HG02840 (cell line): ENCODE results near the gene LGALS7B.
"Not testable (repeated sequence)": the region's sequence is repeated elsewhere in the genome, so short reads cannot be mapped to it uniquely, and the experiment has no call there.

Source experiments
- ATAC-seq: cut with Tn5 transposase; IDR thresholded peaks from one replicate; pipeline ENCODE4 v1.9.1; 2021; ENCODE audit warnings: mild to moderate bottlenecking, moderate library complexity, moderate number of reproducible peaks; ENCODE audit not compliant: unreplicated experiment, low FRiP score

Gene LGALS7B

GRCh38 chr19:38769635-38770211 is 19.3 kb upstream of the LGALS7B start:
- peak; percentile 73 for ATAC-seq

- ATAC-seq: not testable (repeated sequence)
These were observed 18.6 kb upstream of the LGALS7B start for GRCh38 chr19:38770228-38770948.

- ATAC-seq: not testable (repeated sequence)
These were observed 18.1 kb upstream of the LGALS7B start for GRCh38 chr19:38770949-38771275.

GRCh38 chr19:38771569-38771968 is 17.4 kb upstream of the LGALS7B start:
- ATAC-seq: not testable (repeated sequence)

- no peak for ATAC-seq
These were observed 15.4 kb upstream of the LGALS7B start, which contains the start of gene LGALS7 for GRCh38 chr19:38773469-38774177. LGALS7 (minus strand) TSS chr19:38773517; CDS start chr19:38773492, 25 bp downstream.

GRCh38 chr19:38774181-38774950 is 14.6 kb upstream of the LGALS7B start:
- no peak for ATAC-seq

- no peak for ATAC-seq
These were observed 10.3 kb upstream of the LGALS7B start for GRCh38 chr19:38778733-38779132.

GRCh38 chr19:38780443-38780842 is 8.6 kb upstream of the LGALS7B start:
- no peak for ATAC-seq

- ATAC-seq: no peak
These were observed 7.9 kb upstream of the LGALS7B start for GRCh38 chr19:38781058-38781457.

GRCh38 chr19:38782212-38782611 is 6.8 kb upstream of the LGALS7B start:
- ATAC-seq: not testable (repeated sequence)

- no peak for ATAC-seq
These were observed 4.8 kb upstream of the LGALS7B start for GRCh38 chr19:38784224-38784623.

- ATAC-seq: no peak
These were observed 3.8 kb upstream of the LGALS7B start for GRCh38 chr19:38785187-38785699.

GRCh38 chr19:38786061-38786460 is 2.9 kb upstream of the LGALS7B start:
- not testable (repeated sequence) for ATAC-seq

GRCh38 chr19:38786572-38787265 is 2.3 kb upstream of the LGALS7B start:
- no peak for ATAC-seq

- ATAC-seq: not testable (repeated sequence)
These were observed 1.8 kb downstream of the LGALS7B start for GRCh38 chr19:38790507-38791403.

- peak; percentile 60 for ATAC-seq
These were observed 2.6 kb downstream of the LGALS7B start for GRCh38 chr19:38791451-38792064.

GRCh38 chr19:38792250-38793111 is 3.5 kb downstream of the LGALS7B start:
- ATAC-seq: no peak

GRCh38 chr19:38793177-38793576 is 4.2 kb downstream of the LGALS7B start:
- no peak for ATAC-seq
